WTC11 (cell line): ENCODE data around the gene STX3. TPM values are rescaled to one million over a fixed set of nuclear protein-coding genes. Genes with fewer than 3 reads are reported as not detected.

Experiments used
- ATAC-seq: fragments of 200-7000 bp; cut with Tn5 transposase; 2 replicates; pipeline ENCODE4 v1.10.0; 2021; ENCODE audit warnings: mild to moderate bottlenecking, moderate library complexity
- CTCF ChIA-PET: fragments of 300-600 bp; sonication (Branson Sonifier 250); formaldehyde crosslinking; loops from one replicate; lab custom pipeline; 2021; ENCODE audit warnings: antibody characterized with exemption; lab: Charles Lee
- POLR2A ChIA-PET: fragments of 350-600 bp; sonication (Branson Sonifier 250); formaldehyde crosslinking; loops from one replicate; lab custom pipeline; 2021; ENCODE audit warnings: antibody characterized with exemption; lab: Charles Lee
- DNase-seq: peaks from one replicate; pipeline ENCODE4 v3.0.0; 2021; ENCODE audit warnings: low spot score
- H3K27ac Mint-ChIP-seq: 2 replicates; pipeline ENCODE4 v1.8.0; 2021; ENCODE audit warnings: mixed read lengths
- H3K27me3 Mint-ChIP-seq: 2 replicates; pipeline ENCODE4 v1.8.0; 2021; ENCODE audit warnings: low read depth, mild to moderate bottlenecking, moderate library complexity, mixed read lengths
- H3K36me3 Mint-ChIP-seq: 2 replicates; pipeline ENCODE4 v1.8.0; 2021; ENCODE audit warnings: mixed read lengths
- H3K4me1 Mint-ChIP-seq: 2 replicates; pipeline ENCODE4 v1.8.0; 2022; ENCODE audit warnings: mixed read lengths
- H3K4me3 Mint-ChIP-seq: 2 replicates; pipeline ENCODE4 v1.8.0; 2021; ENCODE audit warnings: mild to moderate bottlenecking, moderate library complexity, mixed read lengths
- H3K9me3 Mint-ChIP-seq: 2 replicates; pipeline ENCODE4 v1.8.0; 2021; ENCODE audit warnings: mixed read lengths
- CBFB ChIP-seq: sonication (generic); formaldehyde crosslinking; IDR thresholded peaks from 2 replicates; pipeline ENCODE4 v1.8.1; 2022; ENCODE audit warnings: mild to moderate bottlenecking, low read depth, missing genetic modification reagents
- CREB1 ChIP-seq: sonication (generic); formaldehyde crosslinking; IDR thresholded peaks from 2 replicates; pipeline ENCODE4 v1.8.0; 2023; ENCODE audit warnings: mild to moderate bottlenecking, missing genetic modification reagents
- EMX1 ChIP-seq: fragments of 250-450 bp; sonication (Bioruptor Pico); IDR thresholded peaks from 2 replicates; pipeline ENCODE4 v1.8.0; 2021; ENCODE audit warnings: mild to moderate bottlenecking
- FOXP1 ChIP-seq: sonication (generic); formaldehyde crosslinking; IDR thresholded peaks from 2 replicates; pipeline ENCODE4 v1.8.0; 2022; ENCODE audit warnings: missing genetic modification reagents, mild to moderate bottlenecking, moderate library complexity, borderline replicate concordance
- JAZF1 ChIP-seq: fragments of 250-450 bp; sonication (Bioruptor Pico); IDR thresholded peaks from 2 replicates; pipeline ENCODE4 v1.9.0; 2021; ENCODE audit warnings: moderate library complexity, mild to moderate bottlenecking, inconsistent platforms
- ZBTB21 ChIP-seq: sonication (generic); formaldehyde crosslinking; IDR thresholded peaks from 2 replicates; pipeline ENCODE4 v1.8.1; 2023; ENCODE audit warnings: mild to moderate bottlenecking, missing genetic modification reagents, borderline replicate concordance
- ZNF396 ChIP-seq: fragments of 250-450 bp; sonication (Bioruptor Pico); IDR thresholded peaks from 2 replicates; pipeline ENCODE4 v1.8.0; 2021; ENCODE audit warnings: mild to moderate bottlenecking, moderate library complexity, borderline replicate concordance
- ZNF671 ChIP-seq: fragments of 250-450 bp; sonication (Bioruptor Pico); IDR thresholded peaks from 2 replicates; pipeline ENCODE4 v1.8.0; 2021; ENCODE audit warnings: mild to moderate bottlenecking
- total RNA-seq: library from RNA; stranded (reverse); gene quantifications from 3 replicates; pipeline ENCODE4 v1.2.3, GENCODE V29; 2021
- TF ChIP-seq, protein P1 (sequence below): sonication (generic); formaldehyde crosslinking; IDR thresholded peaks from 2 replicates; pipeline ENCODE4 v1.8.0; 2022; ENCODE audit warnings: mild to moderate bottlenecking, missing genetic modification reagents
- TF ChIP-seq, protein P2 (sequence below): fragments of 250-450 bp; sonication (Bioruptor Pico); IDR thresholded peaks from 2 replicates; pipeline ENCODE4 v1.9.0; 2021; ENCODE audit warnings: mild to moderate bottlenecking
- TF ChIP-seq, protein P3 (sequence below): fragments of 200-600 bp; IDR thresholded peaks from 2 replicates; pipeline ENCODE4 v1.8.0; 2022; ENCODE audit warnings: antibody characterized with exemption
- TF ChIP-seq, protein P4 (sequence below): fragments of 250-450 bp; sonication (Bioruptor Pico); conservative IDR thresholded peaks from 2 replicates; pipeline ENCODE4 v1.9.0; 2021; ENCODE audit warnings: mild to moderate bottlenecking
- TF ChIP-seq, protein P5 (sequence below): sonication (generic); formaldehyde crosslinking; IDR thresholded peaks from 2 replicates; pipeline ENCODE4 v1.8.0; 2022; ENCODE audit warnings: mild to moderate bottlenecking, missing genetic modification reagents
- TF ChIP-seq, protein P6 (sequence below): sonication (generic); formaldehyde crosslinking; IDR thresholded peaks from 2 replicates; pipeline ENCODE4 v1.8.1; 2023; ENCODE audit warnings: mild to moderate bottlenecking, missing genetic modification reagents

The STX3 gene
- total RNA-seq, 1 experiment from 2014 or later: 52.7 TPM

DNA sequence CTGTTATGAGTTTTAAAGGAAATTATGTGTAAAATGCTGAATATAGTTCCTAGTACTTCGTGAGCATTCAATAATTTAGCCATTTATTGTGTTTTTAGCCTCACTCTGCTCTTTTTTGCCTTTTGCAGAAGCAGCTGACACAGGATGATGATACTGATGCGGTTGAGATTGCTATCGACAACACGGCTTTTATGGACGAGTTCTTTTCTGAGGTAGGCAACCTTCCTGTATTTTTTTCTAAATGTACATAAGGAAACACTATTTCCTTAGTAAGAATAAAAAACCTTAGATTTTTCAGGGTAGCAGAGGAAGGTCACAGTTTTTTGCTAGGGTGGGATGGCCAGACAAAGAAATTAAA, 17.9 kb downstream of the STX3 start (continued):
- TF ChIP-seq, protein P1, sequence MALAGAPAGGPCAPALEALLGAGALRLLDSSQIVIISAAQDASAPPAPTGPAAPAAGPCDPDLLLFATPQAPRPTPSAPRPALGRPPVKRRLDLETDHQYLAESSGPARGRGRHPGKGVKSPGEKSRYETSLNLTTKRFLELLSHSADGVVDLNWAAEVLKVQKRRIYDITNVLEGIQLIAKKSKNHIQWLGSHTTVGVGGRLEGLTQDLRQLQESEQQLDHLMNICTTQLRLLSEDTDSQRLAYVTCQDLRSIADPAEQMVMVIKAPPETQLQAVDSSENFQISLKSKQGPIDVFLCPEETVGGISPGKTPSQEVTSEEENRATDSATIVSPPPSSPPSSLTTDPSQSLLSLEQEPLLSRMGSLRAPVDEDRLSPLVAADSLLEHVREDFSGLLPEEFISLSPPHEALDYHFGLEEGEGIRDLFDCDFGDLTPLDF (CRISPR knock-in tag): no peak
- TF ChIP-seq ZBTB21 (CRISPR knock-in tag) (no peak), EMX1 (CRISPR knock-in tag) (no peak)
- TF ChIP-seq, protein P2, sequence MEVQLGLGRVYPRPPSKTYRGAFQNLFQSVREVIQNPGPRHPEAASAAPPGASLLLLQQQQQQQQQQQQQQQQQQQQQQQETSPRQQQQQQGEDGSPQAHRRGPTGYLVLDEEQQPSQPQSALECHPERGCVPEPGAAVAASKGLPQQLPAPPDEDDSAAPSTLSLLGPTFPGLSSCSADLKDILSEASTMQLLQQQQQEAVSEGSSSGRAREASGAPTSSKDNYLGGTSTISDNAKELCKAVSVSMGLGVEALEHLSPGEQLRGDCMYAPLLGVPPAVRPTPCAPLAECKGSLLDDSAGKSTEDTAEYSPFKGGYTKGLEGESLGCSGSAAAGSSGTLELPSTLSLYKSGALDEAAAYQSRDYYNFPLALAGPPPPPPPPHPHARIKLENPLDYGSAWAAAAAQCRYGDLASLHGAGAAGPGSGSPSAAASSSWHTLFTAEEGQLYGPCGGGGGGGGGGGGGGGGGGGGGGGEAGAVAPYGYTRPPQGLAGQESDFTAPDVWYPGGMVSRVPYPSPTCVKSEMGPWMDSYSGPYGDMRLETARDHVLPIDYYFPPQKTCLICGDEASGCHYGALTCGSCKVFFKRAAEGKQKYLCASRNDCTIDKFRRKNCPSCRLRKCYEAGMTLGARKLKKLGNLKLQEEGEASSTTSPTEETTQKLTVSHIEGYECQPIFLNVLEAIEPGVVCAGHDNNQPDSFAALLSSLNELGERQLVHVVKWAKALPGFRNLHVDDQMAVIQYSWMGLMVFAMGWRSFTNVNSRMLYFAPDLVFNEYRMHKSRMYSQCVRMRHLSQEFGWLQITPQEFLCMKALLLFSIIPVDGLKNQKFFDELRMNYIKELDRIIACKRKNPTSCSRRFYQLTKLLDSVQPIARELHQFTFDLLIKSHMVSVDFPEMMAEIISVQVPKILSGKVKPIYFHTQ: no peak

DNA sequence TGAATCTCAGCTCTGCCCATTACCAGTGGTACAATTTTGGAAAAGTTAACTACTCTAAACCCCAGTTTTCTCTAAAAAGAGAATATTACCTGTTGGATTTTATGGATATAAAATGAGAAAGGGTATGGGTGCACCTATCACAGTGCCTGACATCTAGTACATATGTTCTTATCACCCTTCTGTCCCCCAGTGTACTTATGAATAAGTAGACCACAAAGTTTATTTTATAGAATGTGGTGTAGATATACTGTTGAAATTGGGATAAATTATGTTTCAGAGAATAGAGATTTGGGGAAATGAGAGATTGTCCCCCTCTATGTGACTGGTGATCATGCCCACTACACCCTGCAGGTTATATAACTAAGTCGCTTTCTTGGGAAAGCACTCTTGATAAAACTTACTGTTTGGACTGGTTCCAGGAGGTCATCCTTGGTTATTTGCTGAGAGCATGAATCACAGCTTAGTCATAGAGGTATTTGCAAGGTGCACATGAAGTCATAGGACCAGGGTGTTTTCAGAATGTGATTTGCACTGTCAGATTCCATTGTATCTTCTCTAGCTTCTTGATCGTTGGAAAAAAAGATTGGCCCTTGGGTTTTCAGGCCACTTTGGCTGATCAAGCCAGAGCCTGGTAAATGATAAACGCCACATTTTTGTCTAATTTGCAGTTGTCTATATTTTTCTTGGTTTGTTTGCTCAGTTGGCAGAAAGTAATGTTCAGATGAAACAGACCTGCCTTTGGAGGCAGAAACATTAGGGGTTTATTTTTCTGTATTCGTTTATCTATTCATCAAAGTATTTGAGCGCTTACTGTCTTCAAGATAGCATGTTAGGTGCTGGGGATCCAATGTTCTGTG, 21.3 kb downstream of the STX3 start:
- CTCF ChIA-PET: no interaction called here
- TF ChIP-seq, protein P3, sequence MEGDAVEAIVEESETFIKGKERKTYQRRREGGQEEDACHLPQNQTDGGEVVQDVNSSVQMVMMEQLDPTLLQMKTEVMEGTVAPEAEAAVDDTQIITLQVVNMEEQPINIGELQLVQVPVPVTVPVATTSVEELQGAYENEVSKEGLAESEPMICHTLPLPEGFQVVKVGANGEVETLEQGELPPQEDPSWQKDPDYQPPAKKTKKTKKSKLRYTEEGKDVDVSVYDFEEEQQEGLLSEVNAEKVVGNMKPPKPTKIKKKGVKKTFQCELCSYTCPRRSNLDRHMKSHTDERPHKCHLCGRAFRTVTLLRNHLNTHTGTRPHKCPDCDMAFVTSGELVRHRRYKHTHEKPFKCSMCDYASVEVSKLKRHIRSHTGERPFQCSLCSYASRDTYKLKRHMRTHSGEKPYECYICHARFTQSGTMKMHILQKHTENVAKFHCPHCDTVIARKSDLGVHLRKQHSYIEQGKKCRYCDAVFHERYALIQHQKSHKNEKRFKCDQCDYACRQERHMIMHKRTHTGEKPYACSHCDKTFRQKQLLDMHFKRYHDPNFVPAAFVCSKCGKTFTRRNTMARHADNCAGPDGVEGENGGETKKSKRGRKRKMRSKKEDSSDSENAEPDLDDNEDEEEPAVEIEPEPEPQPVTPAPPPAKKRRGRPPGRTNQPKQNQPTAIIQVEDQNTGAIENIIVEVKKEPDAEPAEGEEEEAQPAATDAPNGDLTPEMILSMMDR: no peak
- TF ChIP-seq FOXP1 (CRISPR knock-in tag): no peak
- TF ChIP-seq, protein P4, sequence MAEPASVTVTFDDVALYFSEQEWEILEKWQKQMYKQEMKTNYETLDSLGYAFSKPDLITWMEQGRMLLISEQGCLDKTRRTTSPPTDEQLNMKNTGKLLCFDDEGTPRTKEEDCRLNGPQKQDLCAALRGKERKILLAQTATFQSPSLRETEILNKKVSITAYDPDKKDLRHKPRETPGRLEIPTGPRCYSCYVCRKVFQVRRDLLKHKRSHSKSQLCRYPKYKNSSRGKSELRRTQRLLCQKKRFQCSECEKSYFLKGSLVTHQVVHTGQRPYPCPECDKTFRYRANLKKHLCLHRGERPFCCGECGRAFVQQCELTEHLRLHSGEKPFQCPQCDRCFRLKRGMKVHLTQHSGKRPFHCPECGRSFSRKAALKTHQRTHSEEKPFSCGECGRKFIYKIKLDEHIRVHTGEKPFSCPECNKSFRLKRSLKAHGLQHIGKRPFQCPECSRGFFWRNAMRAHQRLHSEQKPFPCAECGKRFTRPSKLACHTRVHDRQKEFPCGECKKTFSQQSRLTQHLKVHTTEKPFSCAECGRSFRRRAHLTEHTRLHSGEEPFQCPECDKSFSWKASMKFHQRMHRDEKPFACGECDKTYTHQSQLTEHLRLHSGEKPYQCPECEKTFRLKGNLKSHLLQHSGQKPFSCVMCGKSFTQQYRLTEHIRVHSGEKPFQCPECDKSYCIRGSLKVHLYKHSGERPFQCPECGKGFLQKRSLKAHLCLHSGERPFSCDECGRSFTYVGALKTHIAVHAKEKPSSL: no peak
- TF ChIP-seq, all 79 proteins: peak for 0
- Mint-ChIP-seq H3K36me3 (peaks cover 35% of the 10 kb centered on the region), H3K9me3 (peaks cover 1% of the 10 kb centered on the region), H3K4me1 (peaks cover 4% of the 10 kb centered on the region; the same call in 1 of the 2 replicates), H3K27ac (no peak overlapping the region), H3K4me3 (no peak overlapping the region), H3K27me3 (no peaks in the 10 kb centered on the region)
- ATAC-seq (no peak), DNase-seq (no peak)
- POLR2A ChIA-PET: no interaction called here

DNA sequence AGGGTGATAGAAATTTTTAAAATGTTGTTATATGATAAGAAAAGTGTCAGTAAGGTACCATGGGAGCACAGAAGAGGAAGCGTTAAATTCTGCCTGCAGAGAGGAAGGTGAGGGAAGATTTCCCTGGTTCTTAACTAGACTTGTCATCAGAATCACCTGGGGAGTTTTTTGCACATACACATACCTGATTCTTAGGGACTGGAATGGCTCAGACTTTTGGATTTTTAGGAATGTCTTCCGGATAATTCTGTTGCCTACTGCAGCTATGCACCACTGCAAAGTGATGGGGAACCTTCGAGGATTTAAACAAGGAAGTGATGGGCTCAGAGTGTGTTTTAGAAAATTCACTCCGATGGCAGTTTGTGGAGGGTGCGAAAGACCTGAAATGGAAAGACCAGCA, 21.9 kb downstream of the STX3 start:
- no peaks in the 10 kb centered on the region for H3K4me1 Mint-ChIP-seq
- H3K36me3 Mint-ChIP-seq: peaks cover 40% of the 10 kb centered on the region
- POLR2A ChIA-PET: no interaction called here
- TF ChIP-seq ZBTB21 (CRISPR knock-in tag): no peak
- TF ChIP-seq ZNF671 (CRISPR knock-in tag): no peak
- TF ChIP-seq ZNF396 (CRISPR knock-in tag): no peak
- TF ChIP-seq CBFB: no peak
- no peaks in the 10 kb centered on the region for H3K27me3 Mint-ChIP-seq
- CTCF ChIA-PET: no interaction called here
- ATAC-seq (no peak), DNase-seq (no peak)
- peaks cover 5% of the 10 kb centered on the region for H3K9me3 Mint-ChIP-seq
- no peak overlapping the region for H3K27ac Mint-ChIP-seq
- no peak overlapping the region for H3K4me3 Mint-ChIP-seq

DNA sequence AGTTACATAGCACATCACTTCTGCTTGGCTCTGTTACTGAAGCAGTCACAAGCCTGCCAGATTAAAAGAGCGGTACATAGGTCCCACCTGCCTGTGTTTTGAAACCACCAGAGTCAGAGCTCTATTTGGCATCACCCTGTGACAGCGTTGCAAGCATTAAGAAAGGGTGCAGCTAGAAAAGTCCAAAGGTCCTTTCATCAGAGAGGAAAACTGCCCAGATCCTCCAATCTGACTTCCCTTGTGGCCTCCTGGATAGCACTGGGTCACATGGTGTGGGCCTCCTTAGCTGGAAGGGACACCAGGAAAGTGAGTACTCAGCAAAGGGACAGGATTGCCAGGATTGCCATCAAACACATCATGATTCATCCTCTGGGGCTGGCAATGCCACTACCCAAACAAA, 22.9 kb downstream of the STX3 start:
- TF ChIP-seq, protein P5, sequence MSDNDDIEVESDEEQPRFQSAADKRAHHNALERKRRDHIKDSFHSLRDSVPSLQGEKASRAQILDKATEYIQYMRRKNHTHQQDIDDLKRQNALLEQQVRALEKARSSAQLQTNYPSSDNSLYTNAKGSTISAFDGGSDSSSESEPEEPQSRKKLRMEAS: no peak
- TF ChIP-seq JAZF1 (CRISPR knock-in tag): no peak
- no peak for TF ChIP-seq CREB1 (CRISPR knock-in tag)
- TF ChIP-seq, protein P6, sequence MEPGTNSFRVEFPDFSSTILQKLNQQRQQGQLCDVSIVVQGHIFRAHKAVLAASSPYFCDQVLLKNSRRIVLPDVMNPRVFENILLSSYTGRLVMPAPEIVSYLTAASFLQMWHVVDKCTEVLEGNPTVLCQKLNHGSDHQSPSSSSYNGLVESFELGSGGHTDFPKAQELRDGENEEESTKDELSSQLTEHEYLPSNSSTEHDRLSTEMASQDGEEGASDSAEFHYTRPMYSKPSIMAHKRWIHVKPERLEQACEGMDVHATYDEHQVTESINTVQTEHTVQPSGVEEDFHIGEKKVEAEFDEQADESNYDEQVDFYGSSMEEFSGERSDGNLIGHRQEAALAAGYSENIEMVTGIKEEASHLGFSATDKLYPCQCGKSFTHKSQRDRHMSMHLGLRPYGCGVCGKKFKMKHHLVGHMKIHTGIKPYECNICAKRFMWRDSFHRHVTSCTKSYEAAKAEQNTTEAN (CRISPR knock-in tag): no peak
- TF ChIP-seq, all 79 proteins: peak for 0
- ATAC-seq (no peak), DNase-seq (no peak)
- CTCF ChIA-PET: interaction anchor here (0.7 to 0.8 kb wide), 2 partner anchors 22 to 24 kb away, joined by 3 to 5 read pairs; no protein-coding TSS in a partner anchor
- H3K4me1 Mint-ChIP-seq: no peaks in the 10 kb centered on the region
- H3K36me3 Mint-ChIP-seq: peaks cover 44% of the 10 kb centered on the region
- no peaks in the 10 kb centered on the region for H3K27me3 Mint-ChIP-seq
- H3K27ac Mint-ChIP-seq: no peak overlapping the region
- H3K9me3 Mint-ChIP-seq: peaks cover 8% of the 10 kb centered on the region
- POLR2A ChIA-PET: no interaction called here
- H3K4me3 Mint-ChIP-seq: no peak overlapping the region
